ENCODE measurements around the gene EBPL.
"Not testable (repeated sequence)": the region's sequence is repeated elsewhere in the genome, so short reads cannot be mapped to it uniquely, and the experiment has no call there.

Gene EBPL

GRCh38 chr13:49635599-49636433 is 55.5 kb downstream of the EBPL start:
- peak; percentile 29 for DNase-seq (ENCODE audit: low spot score)

GRCh38 chr13:49633710-49634109 is 57.6 kb downstream of the EBPL start:
- DNase-seq (ENCODE audit: low spot score), result no peak

GRCh38 chr13:49632156-49632555 is 59.1 kb downstream of the EBPL start:
- no peak for DNase-seq (ENCODE audit: low spot score)

- no peak for DNase-seq (ENCODE audit: low spot score)
These were observed 60.7 kb downstream of the EBPL start for GRCh38 chr13:49630580-49630979.

DNA sequence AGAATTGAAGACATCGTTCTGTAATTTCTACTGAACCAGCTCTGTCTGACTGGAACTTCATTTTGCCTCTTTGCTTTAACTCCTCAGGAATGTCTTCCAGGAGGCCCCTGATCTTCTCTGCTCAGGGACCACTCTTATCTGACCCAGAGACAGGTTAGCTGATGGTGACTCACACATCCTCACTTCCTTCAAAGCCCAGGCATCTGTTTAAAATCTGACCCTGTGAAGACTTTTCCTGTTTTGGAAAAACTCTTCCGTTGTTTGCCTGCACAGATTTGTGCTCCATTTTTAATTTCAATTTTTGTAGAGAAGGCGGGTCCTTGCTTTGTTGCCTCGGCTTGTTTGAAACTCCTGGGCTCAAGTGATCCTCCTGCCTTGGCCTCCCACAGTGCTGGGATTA is 61.3 kb downstream of the EBPL start:
- DNase-seq (ENCODE audit: low spot score), result no peak

DNA sequence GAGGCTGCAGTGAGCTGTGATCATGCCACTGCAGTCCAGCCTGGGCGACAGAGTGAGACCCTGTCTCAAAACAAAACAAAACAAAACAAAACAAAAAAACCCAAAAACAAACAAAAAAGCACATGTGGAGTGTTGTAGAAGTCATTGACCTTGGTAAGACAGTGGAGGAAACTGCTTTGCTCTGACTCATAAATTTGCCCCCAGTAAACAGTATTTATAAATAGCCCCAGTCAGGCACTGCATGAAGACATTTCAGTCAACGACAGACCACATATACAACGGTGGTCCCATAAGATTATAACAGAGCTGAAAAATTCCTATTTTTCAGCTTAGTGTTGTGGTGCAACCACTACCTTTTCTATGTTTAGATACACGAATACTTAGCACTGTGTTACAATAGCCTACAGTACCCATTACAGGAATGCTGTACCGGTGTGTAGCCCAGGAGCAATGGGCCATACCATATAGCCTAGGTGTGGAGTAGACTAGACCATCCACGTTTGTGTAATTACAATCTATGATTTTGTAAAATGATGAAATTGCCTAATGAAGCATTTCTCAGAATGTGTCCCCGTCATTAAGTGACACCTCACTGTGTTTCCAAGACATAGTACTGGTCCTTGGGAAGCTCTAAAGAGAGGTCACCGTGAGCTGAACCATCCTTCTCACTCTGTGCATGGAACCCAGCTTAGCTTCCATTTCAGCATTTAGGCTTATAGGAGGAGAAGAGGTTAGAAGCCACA is 61.9 kb downstream of the EBPL start:
- DNase-seq (ENCODE audit: low spot score), result no peak

- peak; percentile 67 for DNase-seq (ENCODE audit: low spot score)
These were observed 63.2 kb downstream of the EBPL start, which contains the start of gene ARL11 for GRCh38 chr13:49627831-49628652. ARL11 (plus strand) TSS chr13:49628507; CDS start chr13:49630448, 1,941 bp downstream.

DNA sequence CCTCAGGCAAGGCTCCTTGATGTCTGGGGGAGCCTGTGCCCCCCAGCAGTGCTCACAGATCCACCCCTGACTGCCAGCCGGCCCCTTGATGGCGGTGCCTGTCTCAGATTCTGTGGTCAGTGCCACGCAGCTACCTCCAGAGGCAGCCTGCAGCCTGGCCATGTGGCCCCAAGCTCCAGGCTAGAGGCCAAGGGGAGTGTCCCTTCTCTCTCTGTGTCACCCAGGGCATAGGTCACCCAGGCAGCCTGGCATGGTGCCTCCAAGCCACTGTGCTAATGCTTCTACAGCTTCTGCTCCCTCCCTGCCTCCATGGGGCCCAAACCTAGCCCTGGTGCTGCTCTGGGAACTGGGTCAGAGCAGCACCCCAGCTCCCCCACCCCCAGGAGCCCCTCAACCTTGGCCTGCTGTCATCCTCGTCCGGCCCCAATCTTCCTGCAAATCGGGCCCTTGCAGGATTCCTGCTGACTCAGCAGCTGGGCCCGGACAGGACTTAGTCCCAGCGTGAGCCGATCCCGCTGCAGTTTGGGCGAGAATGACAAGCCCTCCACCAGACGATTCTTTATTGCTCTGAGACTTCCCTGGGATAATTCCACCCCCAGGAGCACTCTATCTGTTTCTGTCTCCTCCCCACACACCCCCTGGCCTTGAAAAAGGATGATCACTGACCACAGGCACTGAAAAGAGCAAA is 65.8 kb downstream of the EBPL start:
- no peak for DNase-seq (ENCODE audit: low spot score)

DNA sequence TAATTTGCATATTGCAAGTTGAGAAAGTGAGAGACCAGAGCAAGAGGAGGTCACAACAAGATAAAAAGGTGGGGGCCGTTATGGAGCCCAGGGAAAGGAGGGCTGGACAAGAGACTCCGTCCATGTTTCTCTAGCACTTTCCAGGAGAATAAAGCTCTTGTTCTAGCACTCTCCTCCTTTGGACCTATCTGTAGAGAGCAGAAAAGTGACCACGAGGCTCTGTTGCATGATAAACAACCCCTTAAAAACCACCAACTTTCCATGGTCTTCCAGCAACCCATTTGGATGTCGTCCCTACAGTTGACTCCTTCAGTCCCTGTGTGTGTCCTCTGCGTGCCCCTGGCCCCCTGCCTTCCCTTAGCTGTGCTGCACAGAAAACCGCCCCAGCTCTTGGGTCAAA is 67.1 kb downstream of the EBPL start:
- DNase-seq (ENCODE audit: low spot score), result no peak

DNA sequence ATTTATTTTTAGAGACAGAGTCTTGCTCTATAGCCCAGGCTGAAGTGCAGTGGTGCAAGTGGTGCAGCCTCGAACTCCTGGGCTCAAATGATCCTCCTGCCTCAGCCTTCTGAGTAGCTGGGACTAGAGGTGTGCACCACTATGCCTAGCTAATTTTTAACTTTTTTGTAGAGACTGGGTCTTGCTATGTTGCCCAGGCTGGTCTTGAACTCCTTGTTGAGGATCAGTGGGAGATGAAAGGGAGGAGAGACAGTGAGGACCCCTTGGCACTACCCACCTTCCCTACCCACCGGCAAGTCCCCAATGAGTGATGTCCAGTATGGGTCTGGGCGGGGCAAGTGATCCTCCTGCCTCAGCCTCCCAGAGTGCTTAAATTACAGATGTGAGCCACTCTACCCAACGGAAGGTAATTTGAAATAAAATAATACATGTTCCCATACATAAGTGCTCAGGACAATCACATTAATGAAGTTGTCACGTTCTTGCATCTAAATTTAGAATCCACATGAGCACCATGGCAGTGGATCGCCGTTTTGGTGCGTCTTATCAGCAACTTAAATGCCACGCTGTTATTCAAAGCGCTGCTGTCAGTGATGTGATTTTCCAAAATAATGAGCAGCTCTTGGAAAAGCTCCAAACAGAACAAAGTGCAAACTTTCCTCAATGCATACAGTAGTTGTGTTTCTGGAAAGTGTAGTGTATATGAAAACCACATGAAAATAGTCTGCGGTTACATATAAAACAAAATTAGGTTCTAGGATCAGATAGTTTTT is 68.9 kb downstream of the EBPL start:
- DNase-seq (ENCODE audit: low spot score), result no peak

- peak; percentile 22 for DNase-seq (ENCODE audit: low spot score)
These were observed 71.1 kb downstream of the EBPL start for GRCh38 chr13:49620170-49620621.

DNA sequence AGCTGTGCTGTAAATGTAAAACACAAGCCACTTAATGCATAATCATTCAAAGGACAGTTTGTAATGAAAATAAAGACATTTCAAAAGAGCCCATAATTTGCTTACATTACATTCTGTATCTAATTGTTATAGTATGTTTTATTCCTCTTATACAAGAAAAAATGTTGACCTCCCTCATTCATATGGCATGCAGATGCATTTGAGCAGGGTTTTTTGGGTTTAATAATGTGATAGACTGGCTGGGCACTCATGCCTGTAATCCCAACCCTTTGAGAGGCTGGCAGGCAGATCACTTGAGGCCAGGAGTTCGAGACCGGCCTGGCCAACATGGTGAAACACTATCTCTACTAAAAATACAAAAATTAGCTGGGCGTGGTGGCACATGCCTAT is 74.6 kb downstream of the EBPL start:
- DNase-seq (ENCODE audit: low spot score), result no peak

GRCh38 chr13:49615836-49616675 is 75.2 kb downstream of the EBPL start:
- DNase-seq (ENCODE audit: low spot score), result no peak

DNA sequence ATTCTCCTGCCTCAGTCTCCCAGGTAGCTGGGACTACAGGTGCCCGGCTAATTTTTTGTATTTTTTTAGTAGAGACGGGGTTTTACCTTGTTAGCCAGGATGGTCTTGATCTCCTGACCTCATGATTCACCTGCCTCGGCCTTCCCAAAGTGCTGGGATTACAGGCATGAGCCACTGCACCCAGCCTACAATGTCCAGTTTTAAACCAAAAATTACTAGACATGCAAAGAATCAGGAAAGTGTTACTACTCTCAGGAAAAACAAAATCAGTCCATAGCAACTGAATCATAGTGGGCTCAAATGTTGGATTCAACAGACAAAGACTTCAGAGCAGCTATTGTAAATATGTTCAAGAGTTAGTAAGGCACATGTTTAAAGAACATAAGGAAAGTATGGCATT is 79.2 kb downstream of the EBPL start:
- DNase-seq (ENCODE audit: low spot score), result not testable (repeated sequence)
